Measurements from ENCODE around the gene LEF1. TPM values are rescaled to one million over a fixed set of nuclear protein-coding genes. Genes with fewer than 3 reads are reported as not detected.
A peak's percentile ranks its signal among the peaks of the same experiment; 100 is the strongest.

Gene LEF1
- total and polyA plus RNA-seq, 4 experiments from 2014 or later: 307 to 399 (median 372) TPM

GRCh38 chr4:108192056-108192455 is 23.3 kb upstream of the LEF1 start:
- no peak for DNase-seq
- H3K4me3 Mint-ChIP-seq: no peak overlapping the region
- no peaks in the 10 kb centered on the region for H3K4me1 ChIP-seq (ENCODE audit: insufficient read depth, low read length)
- peaks cover 1 to 2% of the 10 kb centered on the region in 2 donors for H3K27me3 Mint-ChIP-seq
- no peak overlapping the region for H3K27ac ChIP-seq (ENCODE audit: low read depth, low read length)
- H3K27me3 ChIP-seq (ENCODE audit: insufficient read depth, low read length): no peaks in the 10 kb centered on the region
- no peaks in the 10 kb centered on the region for H3K9me3 Mint-ChIP-seq
- no peak overlapping the region for H3K4me3 ChIP-seq (ENCODE audit: low read length in 2 of 2)
- intact Hi-C loops (cut with micrococcal nuclease): no loop called here
- H3K36me3 Mint-ChIP-seq: no peaks in the 10 kb centered on the region
- H3K4me1 Mint-ChIP-seq: peaks cover 0 to 6% (median 4%) of the 10 kb centered on the region in 4 donors
- ChIA-PET CTCF (ENCODE audit: partially characterized antibody) (no interaction called here), POLR2A (ENCODE audit: partially characterized antibody) (no interaction called here)
- no peaks in the 10 kb centered on the region for H3K36me3 ChIP-seq (ENCODE audit: insufficient read depth, low read length)
- H3K27ac Mint-ChIP-seq: no peak overlapping the region
- no peaks in the 10 kb centered on the region for H3K9me3 ChIP-seq (ENCODE audit: control insufficient read depth in 1 of 2, low read length in 2 of 2)

- no peaks in the 10 kb centered on the region for H3K4me1 ChIP-seq (ENCODE audit: insufficient read depth, low read length)
- ChIA-PET CTCF (ENCODE audit: partially characterized antibody) (no interaction called here), POLR2A (ENCODE audit: partially characterized antibody) (no interaction called here)
- peaks cover under 1 to 2% of the 10 kb centered on the region in 2 donors for H3K27me3 Mint-ChIP-seq
- H3K4me3 ChIP-seq (ENCODE audit: low read length in 2 of 2): no peak overlapping the region
- peaks cover 0 to 6% (median 4%) of the 10 kb centered on the region in 4 donors for H3K4me1 Mint-ChIP-seq
- H3K9me3 ChIP-seq (ENCODE audit: control insufficient read depth in 1 of 2, low read length in 2 of 2): no peaks in the 10 kb centered on the region
- no peaks in the 10 kb centered on the region for H3K9me3 Mint-ChIP-seq
- no peak for DNase-seq
- no peaks in the 10 kb centered on the region for H3K36me3 ChIP-seq (ENCODE audit: insufficient read depth, low read length)
- no peaks in the 10 kb centered on the region for H3K27me3 ChIP-seq (ENCODE audit: insufficient read depth, low read length)
- no peaks in the 10 kb centered on the region for H3K36me3 Mint-ChIP-seq
- intact Hi-C loops (cut with micrococcal nuclease): no loop called here
- peak overlapping the region in 1 of 7 donors; percentile 48 for H3K27ac Mint-ChIP-seq
- H3K4me3 Mint-ChIP-seq: no peak overlapping the region
- H3K27ac ChIP-seq (ENCODE audit: low read depth, low read length): no peak overlapping the region
Measured at GRCh38 chr4:108191269-108191914, 22.7 kb upstream of the LEF1 start.

- Histone ChIP-seq H3K9me3 (ENCODE audit: control insufficient read depth in 1 of 2, low read length in 2 of 2) (no peaks in the 10 kb centered on the region), H3K4me1 (ENCODE audit: insufficient read depth, low read length) (no peaks in the 10 kb centered on the region), H3K36me3 (ENCODE audit: insufficient read depth, low read length) (no peaks in the 10 kb centered on the region), H3K27me3 (ENCODE audit: insufficient read depth, low read length) (no peaks in the 10 kb centered on the region), H3K4me3 (ENCODE audit: low read length in 2 of 2) (no peak overlapping the region), H3K27ac (ENCODE audit: low read depth, low read length) (no peak overlapping the region)
- ChIA-PET CTCF (ENCODE audit: partially characterized antibody) (interaction anchor here (1.3 kb wide), 1 partner anchor 170 kb away, joined by 3 read pairs; no protein-coding TSS in a partner anchor), POLR2A (ENCODE audit: partially characterized antibody) (no interaction called here)
- H3K4me3 Mint-ChIP-seq: no peak overlapping the region
- no peaks in the 10 kb centered on the region for H3K9me3 Mint-ChIP-seq
- intact Hi-C loops (cut with micrococcal nuclease): no loop called here
- H3K27ac Mint-ChIP-seq: no peak overlapping the region
- H3K4me1 Mint-ChIP-seq: peaks cover 0 to 6% (median 5%) of the 10 kb centered on the region in 4 donors
- no peaks in the 10 kb centered on the region for H3K36me3 Mint-ChIP-seq
- DNase-seq: no peak
- peaks cover 0 to 2% of the 10 kb centered on the region in 2 donors for H3K27me3 Mint-ChIP-seq
Measured at GRCh38 chr4:108188770-108189169, 20.0 kb upstream of the LEF1 start.

- H3K4me3 ChIP-seq (ENCODE audit: low read length in 2 of 2): no peak overlapping the region
- no peak overlapping the region for H3K27ac ChIP-seq (ENCODE audit: low read depth, low read length)
- H3K27me3 Mint-ChIP-seq: peaks cover under 1 to 2% of the 10 kb centered on the region in 2 donors
- CTCF ChIA-PET (ENCODE audit: partially characterized antibody): interaction anchor here (0.6 kb wide), 1 partner anchor 115 kb away, joined by 3 read pairs; no protein-coding TSS in a partner anchor
- no peaks in the 10 kb centered on the region for H3K27me3 ChIP-seq (ENCODE audit: insufficient read depth, low read length)
- peaks cover 0 to 1% (median 0%) of the 10 kb centered on the region in 4 donors for H3K4me1 Mint-ChIP-seq
- POLR2A ChIA-PET (ENCODE audit: partially characterized antibody): no interaction called here
- H3K36me3 Mint-ChIP-seq: no peaks in the 10 kb centered on the region
- no peak for DNase-seq
- H3K36me3 ChIP-seq (ENCODE audit: insufficient read depth, low read length): no peaks in the 10 kb centered on the region
- intact Hi-C loops (cut with micrococcal nuclease): no loop called here
- H3K27ac Mint-ChIP-seq: no peak overlapping the region
- H3K4me1 ChIP-seq (ENCODE audit: insufficient read depth, low read length): no peaks in the 10 kb centered on the region
- no peaks in the 10 kb centered on the region for H3K9me3 Mint-ChIP-seq
- H3K9me3 ChIP-seq (ENCODE audit: control insufficient read depth in 1 of 2, low read length in 2 of 2): no peaks in the 10 kb centered on the region
- no peak overlapping the region for H3K4me3 Mint-ChIP-seq
Measured at GRCh38 chr4:108185252-108185651, 16.5 kb upstream of the LEF1 start.

GRCh38 chr4:108184453-108185049 is 15.8 kb upstream of the LEF1 start:
- H3K9me3 Mint-ChIP-seq: no peaks in the 10 kb centered on the region
- POLR2A ChIA-PET (ENCODE audit: partially characterized antibody): no interaction called here
- Histone ChIP-seq H3K4me1 (ENCODE audit: insufficient read depth, low read length) (no peaks in the 10 kb centered on the region), H3K27me3 (ENCODE audit: insufficient read depth, low read length) (no peaks in the 10 kb centered on the region), H3K4me3 (ENCODE audit: low read length in 2 of 2) (no peak overlapping the region), H3K27ac (ENCODE audit: low read depth, low read length) (no peak overlapping the region), H3K36me3 (ENCODE audit: insufficient read depth, low read length) (no peaks in the 10 kb centered on the region), H3K9me3 (ENCODE audit: control insufficient read depth in 1 of 2, low read length in 2 of 2) (no peaks in the 10 kb centered on the region)
- DNase-seq: no peak
- CTCF ChIA-PET (ENCODE audit: partially characterized antibody): interaction anchor here (0.6 kb wide), 1 partner anchor 114 kb away, joined by 3 read pairs; no protein-coding TSS in a partner anchor
- H3K27me3 Mint-ChIP-seq: peaks cover 0 to 2% of the 10 kb centered on the region in 2 donors
- no peak overlapping the region for H3K27ac Mint-ChIP-seq
- peaks cover 0 to 1% (median 0%) of the 10 kb centered on the region in 4 donors for H3K4me1 Mint-ChIP-seq
- H3K4me3 Mint-ChIP-seq: no peak overlapping the region
- H3K36me3 Mint-ChIP-seq: no peaks in the 10 kb centered on the region
- intact Hi-C loops (cut with micrococcal nuclease): no loop called here

- CTCF ChIA-PET (ENCODE audit: partially characterized antibody): interaction anchor here (0.7 to 3.2 kb wide), 20 partner anchors 8 to 391 kb away, joined by 3 to 29 read pairs (median 4); partner anchors contain the start of gene LEF1
- Histone ChIP-seq H3K4me3 (ENCODE audit: low read length in 2 of 2) (no peak overlapping the region), H3K9me3 (ENCODE audit: control insufficient read depth in 1 of 2, low read length in 2 of 2) (no peaks in the 10 kb centered on the region), H3K27ac (ENCODE audit: low read depth, low read length) (no peak overlapping the region), H3K4me1 (ENCODE audit: insufficient read depth, low read length) (no peaks in the 10 kb centered on the region), H3K36me3 (ENCODE audit: insufficient read depth, low read length) (no peaks in the 10 kb centered on the region), H3K27me3 (ENCODE audit: insufficient read depth, low read length) (no peaks in the 10 kb centered on the region)
- H3K4me1 Mint-ChIP-seq: peaks cover 0 to 2% (median 0%) of the 10 kb centered on the region in 4 donors
- POLR2A ChIA-PET (ENCODE audit: partially characterized antibody): interaction anchor here (1.0 to 1.4 kb wide), 4 partner anchors 9 to 139 kb away, joined by 3 to 5 read pairs (median 3); no protein-coding TSS in a partner anchor
- no peak overlapping the region for H3K27ac Mint-ChIP-seq
- intact Hi-C loops (cut with micrococcal nuclease): loop anchor here (1.0 kb wide), 1 partner anchor 151 kb away; no protein-coding TSS in a partner anchor
- H3K36me3 Mint-ChIP-seq: peaks cover 4 to 10% of the 10 kb centered on the region in 2 donors
- H3K9me3 Mint-ChIP-seq: no peaks in the 10 kb centered on the region
- no peak overlapping the region for H3K4me3 Mint-ChIP-seq
- no peak for DNase-seq
- peaks cover 3 to 4% of the 10 kb centered on the region in 2 donors for H3K27me3 Mint-ChIP-seq
Measured at GRCh38 chr4:108181704-108182103, 13.0 kb upstream of the LEF1 start.

GRCh38 chr4:108180513-108180912 is 11.8 kb upstream of the LEF1 start:
- Histone ChIP-seq H3K27ac (ENCODE audit: low read depth, low read length) (no peak overlapping the region), H3K27me3 (ENCODE audit: insufficient read depth, low read length) (no peaks in the 10 kb centered on the region), H3K4me3 (ENCODE audit: low read length in 2 of 2) (no peak overlapping the region), H3K4me1 (ENCODE audit: insufficient read depth, low read length) (no peaks in the 10 kb centered on the region), H3K36me3 (ENCODE audit: insufficient read depth, low read length) (no peaks in the 10 kb centered on the region), H3K9me3 (ENCODE audit: control insufficient read depth in 1 of 2, low read length in 2 of 2) (no peaks in the 10 kb centered on the region)
- ChIA-PET POLR2A (ENCODE audit: partially characterized antibody) (no interaction called here), CTCF (ENCODE audit: partially characterized antibody) (interaction anchor here (0.6 to 3.2 kb wide), 10 partner anchors 10 to 392 kb away, joined by 3 to 29 read pairs (median 3); no protein-coding TSS in a partner anchor)
- no peak overlapping the region for H3K4me3 Mint-ChIP-seq
- no peak overlapping the region for H3K27ac Mint-ChIP-seq
- H3K27me3 Mint-ChIP-seq: peaks cover 3 to 4% of the 10 kb centered on the region in 2 donors
- peaks cover 0 to 2% (median under 1%) of the 10 kb centered on the region in 4 donors for H3K4me1 Mint-ChIP-seq
- H3K9me3 Mint-ChIP-seq: no peaks in the 10 kb centered on the region
- H3K36me3 Mint-ChIP-seq: peaks cover 6 to 10% of the 10 kb centered on the region in 2 donors
- DNase-seq: no peak
- intact Hi-C loops (cut with micrococcal nuclease): no loop called here

Measured in CD4-positive, alpha-beta memory T cell (primary cell).